Measurements from ENCODE around the gene KCNAB1.

DNA sequence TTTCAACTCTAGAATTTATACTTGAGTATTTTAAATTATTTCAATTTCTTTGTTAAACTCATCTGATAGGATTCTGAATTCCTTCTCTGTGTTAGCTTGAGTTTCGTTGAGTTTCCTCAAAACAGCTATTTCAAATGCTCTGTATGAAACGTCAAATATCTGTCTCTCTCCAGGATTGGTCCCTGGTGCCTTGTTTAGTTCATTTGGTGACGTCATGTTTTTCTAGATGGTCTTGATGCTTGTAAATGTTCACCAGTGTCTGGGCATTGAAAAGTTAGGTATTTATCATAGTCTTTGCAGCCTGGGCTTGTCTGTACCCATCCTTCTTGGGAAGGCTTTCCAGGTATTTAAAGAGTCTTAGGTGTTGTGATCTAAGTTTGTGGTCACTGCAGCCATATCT, 151.1 kb downstream of the KCNAB1 start:
- no peak for TF ChIP-seq CTCF (IDR thresholded peaks at IDR 0.05)
- TF ChIP-seq POLR2A (IDR thresholded peaks at IDR 0.05) = no peak

All from lower leg skin (tissue), 3 donors.